ENCODE data around the gene PAXX.

The PAXX gene

DNA sequence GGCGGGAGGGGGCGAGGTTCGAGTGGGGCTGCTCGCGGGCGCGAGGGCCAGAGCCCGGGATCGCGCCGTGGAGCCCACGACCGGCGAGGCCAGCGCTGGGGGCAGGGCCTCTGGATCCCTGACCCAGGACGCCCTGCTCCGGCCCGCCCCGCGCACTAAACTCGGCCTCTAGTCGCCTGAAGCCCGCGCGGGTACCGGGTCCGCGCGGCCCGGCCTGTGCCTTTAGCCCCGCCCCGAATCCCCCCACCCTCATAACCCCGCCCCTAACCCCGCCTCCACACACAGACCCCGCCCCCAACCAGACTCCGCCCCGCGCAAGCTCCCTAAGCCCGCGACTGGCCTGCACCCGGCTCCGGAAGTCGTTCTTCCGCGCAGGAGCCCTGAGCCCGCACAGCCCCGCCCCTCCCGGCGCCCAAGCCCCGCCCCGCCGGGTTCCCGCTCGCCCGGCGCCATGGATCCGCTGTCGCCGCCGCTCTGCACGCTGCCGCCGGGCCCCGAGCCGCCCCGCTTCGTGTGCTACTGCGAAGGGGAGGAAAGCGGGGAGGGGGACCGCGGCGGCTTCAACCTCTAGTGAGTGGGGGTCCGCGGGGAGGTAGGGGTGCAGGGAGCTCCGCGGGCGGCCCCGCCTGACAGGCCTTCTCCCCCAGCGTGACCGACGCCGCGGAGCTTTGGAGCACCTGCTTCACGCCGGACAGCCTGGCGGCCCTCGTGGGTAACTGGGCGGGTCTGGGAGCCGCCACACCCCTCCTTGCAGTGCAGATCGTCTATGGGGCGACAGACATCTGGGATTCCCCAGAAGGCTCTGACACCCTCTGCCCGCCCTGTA, at the start of gene PAXX:
PAXX (plus strand) TSS at position 430 of the 826 bp plus-strand sequence; CDS start at position 452, 22 bp downstream.
- DNase-seq (ENCODE audit: low spot score): peak; percentile 86

DNA sequence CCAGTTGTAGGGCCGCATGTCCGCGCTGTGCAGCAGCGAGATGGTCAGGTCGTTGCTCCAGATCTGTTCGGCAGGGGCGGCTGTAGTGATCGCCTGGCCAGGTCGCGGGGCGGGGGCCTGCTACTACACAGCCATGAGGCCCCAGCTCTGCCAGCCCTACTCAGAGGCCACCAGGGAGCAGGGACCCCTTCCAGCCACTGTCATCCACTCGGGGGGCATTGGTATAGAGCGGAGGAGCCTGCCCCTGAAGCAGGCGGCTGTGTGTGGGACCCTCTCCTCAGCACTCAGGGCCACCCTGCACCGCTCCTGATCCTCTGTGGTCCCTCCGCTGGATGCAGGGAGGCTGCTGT, 49.4 kb upstream of the PAXX start:
- DNase-seq (ENCODE audit: low spot score): no peak

DNA sequence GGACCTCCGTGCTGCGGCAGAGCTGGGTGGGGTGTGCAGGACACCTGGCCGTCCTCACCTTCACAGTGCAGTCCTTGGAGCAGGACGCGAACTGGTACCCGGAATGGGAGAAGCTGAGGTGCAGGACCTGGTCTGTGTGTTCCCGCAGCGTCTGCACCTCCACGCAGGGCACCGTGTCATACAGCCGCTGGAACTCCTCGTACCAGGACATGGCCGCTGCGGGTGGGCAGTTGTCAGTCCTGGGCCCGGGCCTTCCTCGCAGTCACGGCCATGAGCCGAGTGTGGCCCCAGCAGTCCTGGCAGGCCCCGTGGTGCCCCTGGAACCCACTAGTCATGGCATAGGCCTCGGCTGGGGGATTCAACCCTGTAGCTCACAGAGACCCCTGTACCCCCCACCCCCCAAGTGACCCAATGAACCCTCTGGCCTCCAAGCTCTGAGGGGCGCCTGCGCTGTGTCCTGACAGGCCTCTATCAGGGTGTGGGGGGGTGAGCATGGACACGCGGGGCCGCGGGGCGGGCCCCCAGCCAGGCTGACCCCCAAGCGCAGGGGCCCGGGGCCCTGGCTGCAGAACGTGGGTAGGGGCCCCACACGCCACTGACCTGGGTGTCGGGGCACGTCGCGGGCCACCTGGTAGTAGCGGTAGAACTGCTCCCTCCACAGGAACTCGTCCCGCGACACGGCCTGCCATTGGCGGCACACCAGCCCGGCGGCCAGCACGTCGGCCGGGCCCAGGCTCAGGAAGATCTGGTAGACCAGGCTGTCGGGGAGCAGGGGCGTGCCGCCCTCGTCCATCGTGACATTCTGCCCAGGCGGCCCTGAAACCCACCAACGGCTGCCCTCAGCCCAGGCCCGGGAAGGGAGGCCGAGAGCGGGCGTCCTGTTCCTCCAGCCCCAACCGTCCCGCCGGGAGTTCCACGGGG, 48.7 kb upstream of the PAXX start:
- DNase-seq (ENCODE audit: low spot score): peak; percentile 27

- DNase-seq (ENCODE audit: low spot score): peak; percentile 69
Measured at GRCh38 chr9:136944212-136944518, 48.1 kb upstream of the PAXX start.

- peak; percentile 89 for DNase-seq (ENCODE audit: low spot score)
Measured at GRCh38 chr9:136944519-136945332, 47.5 kb upstream of the PAXX start, which contains the start of the genes C8G and FBXW5. Gene C8G (plus strand): TSS chr9:136945243. CDS start chr9:136945321, 78 bp downstream. Gene FBXW5 (minus strand): TSS chr9:136944738. CDS start chr9:136944083, 655 bp downstream.

DNA sequence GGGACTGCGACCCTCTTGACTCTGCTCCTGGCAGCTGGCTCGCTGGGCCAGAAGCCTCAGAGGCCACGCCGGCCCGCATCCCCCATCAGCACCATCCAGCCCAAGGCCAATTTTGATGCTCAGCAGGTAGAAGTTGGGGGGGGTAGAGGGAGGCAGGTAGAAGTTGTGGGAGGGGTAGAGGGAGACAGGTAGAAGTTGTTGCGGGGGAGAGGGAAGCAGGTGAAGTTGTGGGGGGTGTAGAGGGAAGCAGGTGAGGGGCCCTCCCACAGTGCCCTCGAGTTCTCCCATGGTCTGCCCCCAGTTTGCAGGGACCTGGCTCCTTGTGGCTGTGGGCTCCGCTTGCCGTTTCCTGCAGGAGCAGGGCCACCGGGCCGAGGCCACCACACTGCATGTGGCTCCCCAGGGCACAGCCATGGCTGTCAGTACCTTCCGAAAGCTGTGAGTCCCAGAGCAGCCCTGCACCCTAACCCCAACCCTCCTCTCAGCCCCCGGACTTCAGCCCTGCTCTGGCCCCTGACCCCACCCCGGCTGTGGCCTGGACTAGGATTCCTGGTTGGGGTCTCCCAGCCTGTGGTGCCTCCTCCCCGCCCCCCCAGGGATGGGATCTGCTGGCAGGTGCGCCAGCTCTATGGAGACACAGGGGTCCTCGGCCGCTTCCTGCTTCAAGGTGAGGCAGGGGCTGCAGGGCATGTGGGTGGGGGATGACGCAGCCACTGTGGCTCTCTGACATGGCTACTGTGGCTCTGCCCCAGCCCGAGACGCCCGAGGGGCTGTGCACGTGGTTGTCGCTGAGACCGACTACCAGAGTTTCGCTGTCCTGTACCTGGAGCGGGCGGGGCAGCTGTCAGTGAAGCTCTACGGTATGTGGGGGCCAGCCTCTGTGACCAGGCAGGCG, 46.6 kb upstream of the PAXX start:
- DNase-seq (ENCODE audit: low spot score): no peak

GRCh38 chr9:136946228-136947027, 45.8 kb upstream of the PAXX start:
- DNase-seq (ENCODE audit: low spot score): no peak

GRCh38 chr9:136947028-136947891, 45.0 kb upstream of the PAXX start:
- DNase-seq (ENCODE audit: low spot score): no peak

DNA sequence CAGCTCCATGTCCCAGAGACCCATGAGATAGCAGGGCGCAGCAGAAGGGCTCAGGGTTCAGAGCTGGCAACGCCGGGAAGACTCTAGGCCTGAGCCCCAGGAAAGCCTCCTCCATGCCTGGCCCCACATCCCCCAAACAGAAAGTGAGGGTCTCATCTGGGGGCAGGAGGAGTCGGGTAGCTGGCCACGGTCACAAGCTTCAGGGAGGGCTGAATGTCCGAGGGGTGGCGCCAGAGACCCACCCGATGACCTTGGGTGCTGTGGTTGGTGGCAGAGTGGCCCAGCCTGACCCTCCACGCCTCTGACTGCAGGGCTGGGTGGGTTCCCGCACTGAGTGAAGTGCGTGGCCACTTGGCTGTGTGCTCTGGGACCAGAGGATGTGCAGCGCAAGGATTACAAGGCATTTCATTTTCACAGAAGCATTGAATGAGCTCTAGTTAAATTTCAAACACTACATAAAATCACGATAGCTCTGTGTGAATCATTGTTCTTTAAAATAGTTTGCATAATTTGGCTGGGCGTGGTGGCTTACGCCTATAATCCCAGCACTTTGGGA, 44.2 kb upstream of the PAXX start:
- DNase-seq (ENCODE audit: low spot score): peak; percentile 38

GRCh38 chr9:136949239-136949816, 42.9 kb upstream of the PAXX start:
- no peak for DNase-seq (ENCODE audit: low spot score)

- DNase-seq (ENCODE audit: low spot score): peak; percentile 51
Measured at GRCh38 chr9:136949817-136950655, 42.2 kb upstream of the PAXX start.

GRCh38 chr9:136950656-136951276, 41.5 kb upstream of the PAXX start:
- DNase-seq (ENCODE audit: low spot score): no peak

DNA sequence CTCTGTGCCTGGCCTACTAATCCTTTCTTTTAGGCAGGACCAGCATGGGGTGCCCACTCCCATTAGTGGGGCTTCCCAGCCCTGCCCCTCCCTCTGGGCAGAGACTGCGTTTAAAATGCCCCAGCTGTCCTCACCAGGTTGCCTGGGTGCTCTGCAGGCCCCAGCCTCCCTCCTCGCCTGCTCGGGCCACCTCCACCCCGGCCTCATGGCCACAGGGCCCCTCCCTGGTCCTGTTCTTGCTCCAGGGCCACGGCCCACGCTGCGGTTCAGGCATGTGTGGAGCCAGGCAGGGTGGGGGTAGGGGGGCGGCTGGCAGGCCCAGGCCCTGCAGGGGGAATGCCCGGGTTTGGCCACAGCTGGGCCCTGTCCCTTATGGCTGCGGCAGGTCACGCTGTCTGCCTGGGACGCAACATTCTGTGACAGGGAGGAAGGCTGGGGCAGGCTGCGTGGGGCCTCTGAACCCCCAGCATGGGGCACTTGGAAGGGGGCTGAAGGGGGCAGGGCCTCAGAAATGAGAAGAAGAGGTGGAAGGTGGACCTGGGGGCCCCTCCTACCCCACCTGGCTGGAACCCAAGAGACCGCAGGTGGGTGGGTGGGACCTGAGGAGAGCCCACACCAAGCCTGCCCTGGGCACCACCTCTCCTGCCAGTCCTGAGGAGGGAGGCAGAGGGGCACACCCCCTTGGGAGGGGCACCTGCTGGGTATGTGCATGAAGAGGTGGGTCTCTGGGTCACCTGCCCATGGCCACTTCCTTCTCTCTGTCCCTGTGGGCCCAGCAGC, 40.5 kb upstream of the PAXX start, which contains the start of gene LCN12:
LCN12 (plus strand) TSS at position 733 of the 780 bp plus-strand sequence. CDS start 55 bp downstream, outside the sequence.
- no peak for DNase-seq (ENCODE audit: low spot score)

GRCh38 chr9:136952321-136952850, 39.8 kb upstream of the PAXX start:
- no peak for DNase-seq (ENCODE audit: low spot score)

- no peak for DNase-seq (ENCODE audit: low spot score)
Measured at GRCh38 chr9:136952876-136953770, 39.1 kb upstream of the PAXX start.
